HG03060 (cell line): ENCODE results near the gene LRIT3.

ENCODE experiments used
- ATAC-seq: cut with Tn5 transposase; IDR thresholded peaks from one replicate; pipeline ENCODE4 v1.9.1; 2021; ENCODE audit warnings: low read depth, moderate number of reproducible peaks; ENCODE audit not compliant: unreplicated experiment

Gene LRIT3, protein sequence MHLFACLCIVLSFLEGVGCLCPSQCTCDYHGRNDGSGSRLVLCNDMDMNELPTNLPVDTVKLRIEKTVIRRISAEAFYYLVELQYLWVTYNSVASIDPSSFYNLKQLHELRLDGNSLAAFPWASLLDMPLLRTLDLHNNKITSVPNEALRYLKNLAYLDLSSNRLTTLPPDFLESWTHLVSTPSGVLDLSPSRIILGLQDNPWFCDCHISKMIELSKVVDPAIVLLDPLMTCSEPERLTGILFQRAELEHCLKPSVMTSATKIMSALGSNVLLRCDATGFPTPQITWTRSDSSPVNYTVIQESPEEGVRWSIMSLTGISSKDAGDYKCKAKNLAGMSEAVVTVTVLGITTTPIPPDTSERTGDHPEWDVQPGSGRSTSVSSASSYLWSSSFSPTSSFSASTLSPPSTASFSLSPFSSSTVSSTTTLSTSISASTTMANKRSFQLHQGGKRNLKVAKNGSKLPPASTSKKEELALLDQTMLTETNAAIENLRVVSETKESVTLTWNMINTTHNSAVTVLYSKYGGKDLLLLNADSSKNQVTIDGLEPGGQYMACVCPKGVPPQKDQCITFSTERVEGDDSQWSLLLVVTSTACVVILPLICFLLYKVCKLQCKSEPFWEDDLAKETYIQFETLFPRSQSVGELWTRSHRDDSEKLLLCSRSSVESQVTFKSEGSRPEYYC

DNA sequence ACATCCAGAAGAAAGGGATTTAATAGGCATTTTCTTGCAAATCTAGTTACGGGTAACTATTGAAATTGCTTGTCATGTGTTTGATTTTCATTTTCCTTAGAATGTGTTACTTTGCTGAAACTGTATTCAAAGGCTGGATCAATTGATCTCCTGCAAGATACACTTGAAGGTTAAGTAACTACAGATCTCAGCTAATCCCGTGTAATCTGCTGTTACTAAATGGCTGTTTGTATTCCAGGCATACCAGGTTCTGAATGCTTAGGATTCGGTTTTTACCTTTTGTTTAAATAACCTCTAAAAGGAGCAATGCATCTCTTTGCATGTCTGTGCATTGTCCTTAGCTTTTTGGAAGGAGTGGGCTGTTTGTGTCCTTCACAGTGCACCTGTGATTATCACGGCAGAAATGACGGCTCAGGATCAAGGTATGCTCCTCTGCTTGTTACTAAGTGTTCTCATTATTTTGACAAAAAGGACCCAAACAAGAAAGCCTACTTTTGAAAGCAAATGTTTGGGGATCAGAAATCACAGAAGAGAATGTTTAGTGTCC lies at the start of gene LRIT3:
Gene LRIT3 (plus strand): TSS at position 212 of the 547 bp plus-strand sequence. CDS start 95 bp downstream, at position 307.
- no peak for ATAC-seq

DNA sequence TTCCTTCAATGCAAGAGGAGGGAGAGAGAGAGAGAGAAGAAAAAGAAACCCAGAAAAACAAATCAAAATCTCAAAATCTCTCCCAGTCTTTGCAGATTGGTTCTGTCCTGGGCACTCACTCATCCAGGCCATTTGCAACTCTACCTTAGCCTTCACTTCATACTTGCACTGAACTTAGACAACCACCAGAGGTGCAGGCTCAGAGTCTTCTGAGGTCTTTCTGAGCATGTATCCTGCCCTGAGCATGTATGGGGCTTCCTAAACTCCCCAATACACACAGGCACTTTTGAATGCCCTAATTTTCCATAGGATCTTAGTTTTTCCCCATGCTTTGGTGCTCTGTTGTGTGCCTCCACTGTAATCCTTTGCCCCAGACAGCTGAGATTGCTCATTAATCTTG lies 49.0 kb upstream of the LRIT3 start:
- no peak for ATAC-seq

DNA sequence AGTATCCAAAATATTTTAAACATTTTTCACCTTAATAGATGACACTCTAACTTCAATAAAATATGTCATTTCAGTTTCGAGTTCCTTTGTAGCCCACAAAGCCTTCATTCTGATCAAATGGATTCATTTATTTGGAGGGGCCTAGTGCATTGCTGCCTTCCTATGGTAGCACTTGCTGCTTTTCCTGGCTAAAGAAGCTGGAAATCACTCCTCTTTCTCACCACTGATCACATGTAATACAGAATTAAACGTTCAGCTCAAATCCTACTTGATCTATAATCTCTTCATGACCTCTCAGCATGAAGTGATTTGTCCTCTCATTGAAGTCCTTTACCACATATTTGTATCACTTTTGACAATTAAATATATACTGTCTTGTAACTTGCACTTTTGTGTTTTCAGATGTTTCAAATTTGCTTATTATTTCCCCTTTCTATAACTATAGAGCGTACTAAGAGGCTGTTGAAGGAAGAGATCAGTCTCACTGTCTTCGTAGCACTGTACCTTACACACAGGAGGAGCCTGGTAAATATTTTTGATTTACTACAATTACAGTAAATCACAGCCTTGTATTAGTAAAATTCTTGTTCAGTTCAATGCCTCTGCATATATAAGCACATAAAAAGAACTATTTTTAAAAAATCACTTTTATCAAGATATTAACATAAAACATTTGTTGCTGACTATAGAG lies 46.7 kb upstream of the LRIT3 start:
- no peak for ATAC-seq

DNA sequence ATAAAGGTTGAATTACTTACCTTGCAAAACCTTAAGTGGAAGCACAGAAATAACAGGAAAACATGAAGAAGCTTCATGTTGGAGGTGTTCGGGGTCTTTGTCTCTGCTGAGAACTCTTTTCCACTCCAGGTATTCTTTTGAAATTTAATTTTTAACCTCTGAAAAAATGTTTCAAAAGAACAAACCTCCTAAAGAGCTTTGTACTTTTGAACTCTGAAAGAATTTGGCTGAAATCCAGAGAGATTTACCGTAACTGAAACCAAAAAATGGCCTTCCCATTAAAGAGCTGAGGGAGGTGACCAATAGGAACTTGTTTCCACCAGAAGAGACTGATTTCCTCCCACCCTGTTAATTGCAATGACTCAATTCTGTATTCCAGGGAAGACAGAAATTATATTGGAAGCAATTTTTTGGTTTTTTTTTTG lies 46.0 kb upstream of the LRIT3 start, which contains the start of gene CFI:
Gene CFI (minus strand): TSS at position 105 of the 425 bp plus-strand sequence. CDS start 28 bp downstream, at position 77.
- no peak for ATAC-seq

DNA sequence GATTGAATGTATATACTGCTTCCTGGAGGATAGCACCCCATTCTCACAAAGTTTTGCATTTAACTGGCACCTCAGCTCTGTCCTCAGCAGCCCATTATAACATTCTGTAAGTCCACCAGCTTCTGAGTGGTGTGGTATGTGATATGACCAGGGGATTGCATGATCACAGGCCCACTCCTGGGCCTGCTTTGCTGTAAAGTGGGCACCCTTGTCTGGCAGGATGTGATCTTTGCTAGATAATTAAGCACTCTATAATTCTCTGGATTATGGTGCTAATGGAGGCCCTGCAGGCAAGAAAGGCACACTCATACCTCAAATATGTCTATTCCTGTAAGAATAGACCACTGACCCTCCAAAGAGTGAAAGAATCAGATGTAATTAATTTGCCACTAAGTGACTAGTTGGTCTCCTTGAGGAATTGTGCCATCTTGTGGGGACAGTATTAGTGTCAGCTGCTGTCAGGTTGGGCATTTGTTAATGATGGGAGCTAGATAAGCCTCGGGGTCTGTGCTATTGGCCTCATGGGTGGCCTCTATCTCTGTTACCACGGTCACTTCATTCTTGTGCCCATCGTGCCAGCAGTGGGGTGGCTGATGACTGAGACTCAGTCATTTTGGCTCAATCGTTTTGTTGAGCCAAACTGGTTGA lies 43.9 kb upstream of the LRIT3 start:
- no peak for ATAC-seq

DNA sequence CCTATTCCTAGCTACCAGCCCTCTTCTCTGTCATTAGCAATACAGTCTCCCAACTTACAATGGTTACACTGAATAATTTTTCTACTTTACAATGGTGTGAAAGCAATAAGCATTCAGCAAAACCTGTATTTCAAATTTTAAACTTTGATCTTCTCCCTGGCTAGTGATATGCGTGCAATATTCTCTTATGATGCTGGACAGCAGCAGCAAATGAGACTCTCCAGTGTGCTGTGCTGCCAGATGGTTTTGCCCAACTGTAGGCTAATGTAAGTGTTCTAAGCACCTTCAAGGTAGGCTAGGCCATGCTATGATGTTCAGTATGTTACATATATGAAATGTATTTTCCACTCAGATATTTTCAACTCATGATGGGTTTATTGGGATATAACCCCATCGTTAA lies 38.3 kb upstream of the LRIT3 start:
- no peak for ATAC-seq

DNA sequence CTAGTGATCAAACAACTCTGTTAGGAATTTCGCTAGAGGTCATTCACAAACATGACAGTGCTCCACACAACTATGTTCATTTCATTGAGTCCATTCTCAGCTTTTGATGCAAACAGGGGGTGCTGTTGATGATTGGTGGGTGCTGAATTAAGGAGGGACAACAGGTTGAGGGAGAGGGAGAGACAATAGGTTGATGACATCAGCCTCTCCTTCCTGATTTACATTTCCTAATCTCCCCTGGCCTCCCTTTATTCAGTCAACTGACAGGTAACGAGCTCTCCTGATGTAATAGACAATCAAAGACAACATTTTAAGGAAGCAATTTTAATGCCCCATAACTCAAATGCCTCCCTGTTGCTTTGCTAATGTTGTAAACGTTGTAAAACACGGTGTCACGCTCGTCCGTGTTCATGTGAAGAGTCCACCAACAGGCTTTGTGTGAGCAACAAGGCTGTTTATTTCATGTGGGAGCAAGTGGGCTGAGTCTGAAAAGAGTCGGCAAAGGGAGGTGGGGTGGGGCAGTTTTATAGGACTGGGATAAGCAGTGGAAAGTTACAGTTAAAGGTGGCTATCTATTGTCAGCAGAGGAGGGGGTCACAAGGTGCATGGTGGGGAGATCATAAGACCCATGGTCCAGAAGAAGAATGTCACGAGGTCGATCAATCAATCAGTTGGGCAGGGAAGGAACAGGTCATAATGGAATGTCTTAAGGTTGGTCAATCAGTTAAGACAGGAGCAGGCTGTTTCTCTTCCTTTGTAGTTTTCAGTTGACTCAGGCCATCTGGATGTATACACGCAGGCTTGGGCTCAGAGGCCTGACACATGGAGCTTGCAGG lies 37.1 kb upstream of the LRIT3 start:
- no peak for ATAC-seq

DNA sequence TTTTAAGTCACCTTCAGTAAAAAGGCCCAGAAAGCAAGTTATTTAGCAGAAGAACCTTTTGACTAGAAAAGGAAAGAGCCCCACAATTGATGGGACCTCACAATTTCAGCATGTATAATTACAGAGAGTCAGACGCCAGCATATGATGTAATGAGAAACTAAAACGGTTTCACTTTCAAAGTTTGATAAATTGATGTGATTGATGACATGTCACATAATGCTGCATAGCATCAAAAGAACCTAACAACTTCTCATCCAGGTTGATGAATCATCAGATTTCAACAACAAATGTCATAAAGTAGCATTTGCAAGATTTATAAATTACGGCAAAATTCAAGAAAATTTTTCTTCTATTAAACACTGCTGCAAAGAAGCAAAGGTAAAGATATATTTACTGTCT lies 36.2 kb upstream of the LRIT3 start:
- ATAC-seq = no peak

DNA sequence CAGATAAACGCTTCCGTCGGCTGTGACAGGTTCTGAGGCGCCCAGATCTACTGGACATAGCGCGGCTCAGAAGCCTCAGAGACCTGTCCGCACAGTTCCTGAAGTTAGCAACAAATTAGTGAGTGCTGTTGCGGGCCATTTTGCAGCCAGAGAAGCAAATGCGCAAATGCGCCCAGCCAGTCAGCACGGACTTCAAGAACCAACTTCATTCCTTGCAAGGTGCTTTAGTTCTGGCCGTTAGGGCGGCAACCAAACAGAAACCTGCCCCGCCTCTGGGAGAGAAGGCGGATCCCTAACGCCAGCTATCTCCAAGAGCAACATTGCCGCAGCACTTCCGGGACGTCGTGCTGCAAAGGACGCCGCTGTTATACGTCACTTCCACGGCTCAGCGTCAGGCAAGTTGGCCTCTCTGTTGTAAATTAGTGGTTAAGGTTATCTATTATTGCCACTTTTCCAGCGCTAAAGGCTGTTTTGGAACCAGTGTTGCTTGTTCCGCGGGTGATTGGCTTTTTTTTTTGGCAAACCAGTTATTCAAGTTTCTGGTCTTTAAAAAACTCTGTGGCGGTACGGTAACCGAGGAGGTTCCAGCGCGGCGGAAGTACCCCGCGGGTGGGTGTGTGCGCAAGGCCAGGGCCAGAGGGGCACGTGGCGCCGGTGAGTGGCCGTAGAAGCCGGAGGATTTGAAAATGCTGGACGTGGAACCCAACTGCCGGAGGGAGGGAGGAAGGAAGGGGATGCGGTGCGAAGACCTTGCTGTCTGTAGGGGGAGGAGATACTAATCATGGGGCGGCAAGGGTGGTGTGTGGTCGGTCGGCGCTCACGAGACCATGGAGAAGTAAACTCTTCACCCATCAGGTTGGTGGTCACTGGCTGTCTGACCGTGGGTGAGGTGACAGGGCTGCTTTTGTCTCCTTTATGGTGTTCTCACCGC lies 32.5 kb upstream of the LRIT3 start, which contains the start of gene GAR1:
Gene GAR1 (plus strand): TSS at position 612 of the 931 bp plus-strand sequence. CDS start 403 bp downstream, outside the sequence.
- peak; percentile 97 for ATAC-seq

DNA sequence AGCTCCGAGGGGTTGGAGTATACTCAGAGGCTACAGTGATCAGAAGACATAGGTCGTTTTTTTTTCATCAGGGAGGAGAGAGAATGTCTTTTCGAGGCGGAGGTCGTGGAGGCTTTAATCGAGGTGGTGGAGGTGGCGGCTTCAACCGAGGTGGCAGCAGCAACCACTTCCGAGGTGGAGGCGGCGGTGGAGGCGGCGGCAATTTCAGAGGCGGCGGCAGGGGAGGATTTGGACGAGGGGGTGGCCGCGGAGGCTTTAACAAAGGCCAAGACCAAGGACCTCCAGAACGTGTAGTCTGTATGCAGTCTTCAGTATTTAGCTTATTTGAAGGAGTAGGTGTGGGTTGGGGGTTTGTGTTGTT lies 31.8 kb upstream of the LRIT3 start:
- ATAC-seq = no peak

DNA sequence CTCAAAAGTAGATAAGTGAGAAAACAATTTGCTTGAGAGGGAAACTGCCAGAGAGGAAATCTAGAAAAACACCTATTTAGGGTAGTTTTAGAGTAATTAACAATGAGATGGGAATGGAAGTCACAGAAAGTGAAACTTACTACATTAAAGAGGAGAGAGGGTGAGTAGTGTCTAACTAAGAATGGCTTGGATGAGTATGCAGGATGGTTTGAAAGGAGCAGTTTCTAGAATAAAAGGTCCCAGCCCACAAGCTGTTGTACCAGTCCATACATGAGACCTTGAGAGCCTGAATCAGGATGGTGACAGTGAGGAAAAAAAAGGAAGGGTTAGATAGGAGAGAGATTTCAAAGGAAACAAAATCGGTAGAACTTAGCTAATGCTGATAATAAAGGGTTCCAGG lies 31.0 kb upstream of the LRIT3 start:
- ATAC-seq = no peak

DNA sequence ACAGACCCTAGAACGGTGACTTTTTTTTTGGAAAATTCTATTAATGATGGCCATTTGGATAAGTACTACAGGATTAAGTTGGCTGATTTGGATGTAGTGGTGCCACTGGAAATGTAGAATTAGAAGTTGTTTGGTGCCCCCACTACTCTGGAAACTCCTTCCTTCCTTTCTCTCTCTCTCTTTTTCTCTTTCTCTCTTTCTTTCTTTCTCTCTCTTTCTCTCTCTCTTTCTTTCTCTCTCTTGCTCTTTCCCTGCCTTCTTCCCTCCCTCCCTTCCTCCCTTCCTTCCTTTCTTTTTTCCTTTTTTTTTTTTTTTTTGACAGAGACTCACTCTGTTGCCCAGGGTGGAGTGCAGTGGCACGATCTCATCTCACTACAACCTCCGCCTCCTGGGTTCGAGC lies 29.6 kb upstream of the LRIT3 start:
- no peak for ATAC-seq

DNA sequence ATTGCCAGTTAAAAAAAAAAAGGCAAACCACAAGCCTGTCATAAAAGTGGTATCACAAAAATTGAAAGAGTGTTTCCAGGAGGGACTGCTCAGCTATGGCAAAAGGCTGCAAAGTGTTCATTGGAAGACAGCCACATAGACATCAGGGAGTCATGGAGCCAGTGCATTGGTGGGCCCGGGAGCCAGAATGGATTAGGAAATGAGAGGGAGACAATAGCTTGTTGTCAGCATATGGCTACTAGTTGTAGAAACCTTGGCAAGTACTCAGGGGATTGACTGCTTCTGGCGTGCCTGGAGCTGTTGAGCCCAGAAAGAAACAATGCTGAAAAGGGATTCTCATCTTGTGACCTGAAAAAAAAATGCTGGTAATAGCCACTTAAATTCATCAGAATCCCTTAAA lies 27.3 kb upstream of the LRIT3 start:
- no peak for ATAC-seq

DNA sequence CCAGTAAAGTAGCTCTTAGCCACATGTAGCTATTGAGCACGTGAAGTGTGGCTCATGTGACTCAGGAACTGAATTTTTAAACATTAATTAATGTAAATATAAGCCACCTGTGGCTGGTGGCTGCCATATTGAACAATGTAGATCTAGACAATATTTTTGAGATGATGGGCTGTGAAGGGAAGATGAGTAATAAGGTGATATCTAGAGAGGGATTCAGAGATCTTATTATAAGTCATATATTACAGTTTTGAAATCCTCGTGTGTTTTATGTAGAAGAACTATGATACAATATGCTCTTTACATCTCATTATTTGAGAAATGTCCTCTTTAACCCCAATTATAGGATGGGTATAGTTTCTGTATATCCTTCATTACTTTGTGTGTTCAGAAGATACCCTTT lies 26.7 kb upstream of the LRIT3 start:
- no peak for ATAC-seq

DNA sequence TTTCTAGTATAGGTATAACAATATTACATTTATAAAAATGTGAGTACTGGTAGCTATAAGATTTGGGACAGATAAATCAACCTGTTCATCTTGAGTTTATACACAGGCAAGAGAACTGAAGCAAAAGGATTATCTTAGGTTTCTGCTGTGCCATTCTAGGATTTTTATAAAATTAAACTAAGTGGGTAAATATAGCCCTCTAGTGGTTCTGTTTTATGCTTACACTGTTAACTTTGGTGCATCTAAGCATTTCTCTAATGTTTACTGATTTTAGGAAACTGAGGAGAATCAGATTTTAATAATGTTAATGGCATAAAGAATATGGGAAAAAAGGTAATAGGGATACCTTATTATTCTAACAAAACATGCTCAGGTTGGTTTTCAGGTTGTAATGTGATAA lies 21.2 kb upstream of the LRIT3 start:
- no peak for ATAC-seq

DNA sequence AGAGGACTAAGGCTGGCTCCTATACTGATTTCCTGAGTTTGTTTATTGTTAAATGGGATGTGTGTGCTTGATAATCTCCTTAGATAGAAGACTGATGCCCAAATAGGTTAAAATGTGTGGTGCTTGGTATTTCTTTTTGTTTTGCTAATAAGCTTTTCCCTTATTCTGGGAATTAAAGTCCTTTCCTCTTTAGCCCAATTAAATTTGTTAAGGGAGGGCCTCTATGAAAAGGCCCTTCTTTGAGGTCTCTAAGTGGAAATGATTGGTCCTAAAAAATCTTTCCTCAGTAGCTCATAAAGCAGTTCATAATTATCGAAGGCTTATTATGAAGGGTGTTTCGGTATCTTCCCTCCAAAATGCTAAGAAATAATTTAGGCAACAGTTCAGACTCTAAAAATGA lies 20.2 kb upstream of the LRIT3 start, which contains the start of gene RRH:
Gene RRH (plus strand): TSS at position 301 of the 400 bp plus-strand sequence. CDS start 56 bp downstream, at position 357.
- no peak for ATAC-seq

DNA sequence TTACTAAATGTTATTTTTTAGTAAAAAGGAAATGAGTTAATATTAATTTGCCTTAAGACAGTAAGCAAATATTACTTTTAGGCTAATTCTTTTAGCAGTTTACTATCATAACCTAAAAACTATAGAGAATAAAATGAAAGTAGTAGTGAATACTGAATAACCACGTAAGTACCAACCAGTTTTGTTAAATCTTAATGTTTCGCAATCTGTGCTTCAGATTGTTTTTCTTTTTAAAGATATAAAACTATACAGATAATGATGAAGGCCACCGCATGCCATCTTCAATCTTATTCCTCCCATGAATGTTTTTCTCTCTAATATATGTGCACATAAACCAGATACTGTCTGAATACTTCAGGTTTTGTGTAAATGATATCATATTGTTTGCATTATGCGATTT lies 14.2 kb upstream of the LRIT3 start:
- ATAC-seq = no peak

DNA sequence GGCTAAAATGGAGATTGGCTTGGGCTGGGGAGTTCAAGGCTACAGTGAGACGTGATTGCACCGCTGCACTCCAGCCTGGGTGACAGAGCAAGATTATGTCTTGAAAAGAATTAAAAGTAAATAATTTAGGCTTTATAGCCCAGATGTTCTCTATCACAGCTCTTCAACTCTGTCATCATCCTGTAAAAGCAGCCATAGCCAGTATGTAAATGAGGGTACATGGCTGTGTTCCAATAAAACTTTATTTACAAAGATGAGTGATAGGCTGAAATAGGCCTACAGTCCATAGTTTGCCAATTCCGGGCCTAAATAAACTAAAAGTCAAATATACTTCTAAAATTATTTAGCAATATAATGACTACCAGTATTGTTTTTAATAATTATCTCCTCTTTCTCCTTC lies 10.9 kb upstream of the LRIT3 start:
- no peak for ATAC-seq
